SK-N-SH (cell line): Measurements from ENCODE around the gene PTGFR. TPM values are rescaled to one million over a fixed set of nuclear protein-coding genes. Genes with fewer than 3 reads are reported as not detected.

Experiments used
- CTCF ChIA-PET: fragments of 300-600, 350-600 bp; formaldehyde crosslinking; extraction: SDS; loops from one replicate; lab custom pipeline; 2021; lab: Yijun Ruan, JAX
- POLR2A ChIA-PET: fragments of 350-600 bp; sonication (Branson Sonifier 250); formaldehyde crosslinking; extraction: SDS; loops from one replicate; lab custom pipeline; 2020; ENCODE audit warnings: antibody characterized with exemption, inconsistent platforms; lab: Yijun Ruan, JAX
- DNase-seq: peaks from one replicate; pipeline ENCODE4 v3.0.0; 2012
- H2AFZ ChIP-seq: fragments of 200-600 bp; sonication (generic); 2 replicates; pipeline ENCODE4 v1.8.1; 2016; ENCODE audit warnings: antibody characterized with exemption, mild to moderate bottlenecking, low read depth
- H3F3A ChIP-seq: fragments of 200-600 bp; sonication (generic); replicated peaks from 2 replicates; pipeline ENCODE3; 2016; ENCODE audit warnings: antibody characterized with exemption, mild to moderate bottlenecking; ENCODE audit not compliant: insufficient read depth
- H3K27ac ChIP-seq, 2 experiments: fragments of 200-500 bp in 1 of 2; fragments of 200-600 bp in 1 of 2; sonication (Bioruptor generic) in 1 of 2; sonication (generic), shearing (Covaris generic) in 1 of 2; 2 replicates each; pipeline versions ENCODE4 v1.5.1 to v1.6.1; 2014 to 2016; ENCODE audit warnings: low read depth in 2 of 2, inconsistent platforms in 1 of 2, low read length in 1 of 2, mild to moderate bottlenecking in 1 of 2, mixed read lengths in 1 of 2
- H3K27me3 ChIP-seq: fragments of 200-600 bp; sonication (generic), shearing (Covaris generic); 2 replicates; pipeline ENCODE4 v1.6.1; 2016; ENCODE audit warnings: mixed run types; ENCODE audit not compliant: insufficient read depth
- H3K36me3 ChIP-seq, 2 experiments: fragments of 200-500 bp in 1 of 2; fragments of 200-600 bp in 1 of 2; sonication (Bioruptor generic) in 1 of 2; sonication (generic) in 1 of 2; replicated peaks in 1 of 2; 2 replicates each; pipeline versions ENCODE3 to v1.5.1; 2014 to 2016; ENCODE audit warnings: low read length in 1 of 2, mild to moderate bottlenecking in 1 of 2; ENCODE audit not compliant: insufficient read depth in 2 of 2, control insufficient read depth in 1 of 2
- H3K4me1 ChIP-seq, 2 experiments: fragments of 200-500 bp in 1 of 2; fragments of 200-600 bp in 1 of 2; sonication (Bioruptor generic) in 1 of 2; sonication (generic), shearing (Covaris generic) in 1 of 2; 2 replicates each; pipeline versions ENCODE4 v1.5.1 to v1.6.1; 2014 to 2016; ENCODE audit warnings: low read depth in 1 of 2, low read length in 1 of 2, mixed run types in 1 of 2; ENCODE audit not compliant: insufficient read depth in 2 of 2, control insufficient read depth in 1 of 2
- H3K4me2 ChIP-seq: fragments of 200-600 bp; sonication (generic), shearing (Covaris generic); 2 replicates; pipeline ENCODE4 v1.6.1; 2017; ENCODE audit warnings: mixed run types
- H3K4me3 ChIP-seq, 2 experiments: fragments of 200-500 bp in 1 of 2; fragments of 200-600 bp in 1 of 2; sonication (Bioruptor generic) in 1 of 2; sonication (generic), shearing (Covaris generic) in 1 of 2; 2 replicates each; pipeline versions ENCODE4 v1.5.1 to v1.8.1; 2014 to 2016; ENCODE audit warnings: low read depth in 2 of 2, inconsistent platforms in 1 of 2, low read length in 1 of 2, mild to moderate bottlenecking in 1 of 2, mixed read lengths in 1 of 2, moderate library complexity in 1 of 2
- H3K79me2 ChIP-seq: fragments of 200-600 bp; sonication (generic); 2 replicates; pipeline ENCODE4 v1.8.1; 2017; ENCODE audit warnings: mild to moderate bottlenecking; ENCODE audit not compliant: insufficient read depth
- H3K9ac ChIP-seq: fragments of 200-600 bp; sonication (generic); 2 replicates; pipeline ENCODE4 v1.6.1; 2017; ENCODE audit warnings: mixed run types
- H3K9me2 ChIP-seq: fragments of 200-600 bp; sonication (generic); 2 replicates; pipeline ENCODE4 v1.6.1; 2017; ENCODE audit warnings: mixed run types
- H3K9me3 ChIP-seq: fragments of 200-600 bp; sonication (generic); 2 replicates; pipeline ENCODE4 v1.6.1; 2017; ENCODE audit warnings: mixed run types, mild to moderate bottlenecking, moderate library complexity
- H4K20me1 ChIP-seq: fragments of 200-600 bp; sonication (generic); 2 replicates; pipeline ENCODE4 v1.6.1; 2017; ENCODE audit warnings: mild to moderate bottlenecking, mixed run types; ENCODE audit not compliant: insufficient read depth
- CHD2 ChIP-seq: fragments of 150-350 bp; IDR thresholded peaks from 2 replicates; pipeline ENCODE4 v1.6.1; 2018; ENCODE audit warnings: low read length; ENCODE audit not compliant: partially characterized antibody
- CTCF ChIP-seq: fragments of 200-600 bp; sonication (generic); IDR thresholded peaks from 2 replicates; pipeline ENCODE4 v1.6.1; 2017; ENCODE audit warnings: antibody characterized with exemption, mild to moderate bottlenecking, moderate library complexity
- ELF1 ChIP-seq: IDR thresholded peaks from 2 replicates; pipeline ENCODE4 v1.4.0; 2012
- EP300 ChIP-seq, 2 experiments: IDR thresholded peaks; 2 replicates each; pipeline versions ENCODE4 v1.4.0 to v1.6.1; 2012; ENCODE audit warnings: borderline replicate concordance in 1 of 2, low read depth in 1 of 2, low read length in 1 of 2
- EZH2phosphoT487 ChIP-seq: fragments of 200-600 bp; sonication (generic); IDR thresholded peaks from 2 replicates; pipeline ENCODE4 v1.6.1; 2017; ENCODE audit warnings: low read depth, mixed run types, mild to moderate bottlenecking, antibody characterized with exemption, moderate library complexity, borderline replicate concordance
- MAX ChIP-seq: IDR thresholded peaks from 2 replicates; pipeline ENCODE4 v1.4.0; 2012; ENCODE audit warnings: low read depth
- NFIC ChIP-seq: IDR thresholded peaks from 2 replicates; pipeline ENCODE4 v1.4.0; 2012; ENCODE audit warnings: borderline replicate concordance
- NRF1 ChIP-seq: IDR thresholded peaks from 2 replicates; pipeline ENCODE4 v1.6.1; 2012; ENCODE audit warnings: low read depth, mild to moderate bottlenecking, low read length
- PBX3 ChIP-seq: IDR thresholded peaks from 2 replicates; pipeline ENCODE4; 2012
- RAD21 ChIP-seq: IDR thresholded peaks from 2 replicates; pipeline ENCODE4 v1.6.1; 2012; ENCODE audit warnings: mild to moderate bottlenecking, low read length
- REST ChIP-seq: IDR thresholded peaks from 2 replicates; pipeline ENCODE4 v1.6.1; 2012; ENCODE audit warnings: mild to moderate bottlenecking, low read depth, low read length, moderate library complexity
- RFX5 ChIP-seq: IDR thresholded peaks from 2 replicates; pipeline ENCODE4 v1.6.1; 2012; ENCODE audit warnings: mild to moderate bottlenecking, improper control_type of control experiment, low read length
- SIN3A ChIP-seq: IDR thresholded peaks from 2 replicates; pipeline ENCODE4 v1.6.1; 2012; ENCODE audit warnings: low read depth, mild to moderate bottlenecking, low read length, moderate library complexity, borderline replicate concordance
- SMC3 ChIP-seq: IDR thresholded peaks from 2 replicates; pipeline ENCODE4 v1.6.1; 2012; ENCODE audit warnings: low read depth, low read length, improper control_type of control experiment
- TEAD4 ChIP-seq: IDR thresholded peaks from 2 replicates; pipeline ENCODE4 v1.4.0; 2012; ENCODE audit warnings: mild to moderate bottlenecking, borderline replicate concordance; ENCODE audit not compliant: insufficient read depth
- USF1 ChIP-seq: IDR thresholded peaks from 2 replicates; pipeline ENCODE4 v1.4.0; 2012; ENCODE audit warnings: low read depth, borderline replicate concordance
- USF2 ChIP-seq: fragments of 150-350 bp; IDR thresholded peaks from 2 replicates; pipeline ENCODE4 v1.6.1; 2017; ENCODE audit warnings: antibody characterized with exemption, low read length, low read depth, borderline replicate concordance
- WGBS: methylation state at CpG from one replicate; pipeline ENCODE4 v1.1.6; 2017; ENCODE audit warnings: low lambda C conversion rate; 5-methylcytosine and 5-hydroxymethylcytosine counted together
- polyA plus RNA-seq, 3 experiments: library from polyadenylated mRNA; depleted of rRNA; stranded (reverse); fragments of >200 nt; gene quantifications; 2 replicates each; pipeline ENCODE4 v1.2.3, GENCODE V29; 2012

The PTGFR gene
- polyA plus RNA-seq, 1 of the 3 experiments (the other 2 are of a cell fraction) = 2.2 TPM

GRCh38 chr1:78540048-78540447 is 49.3 kb downstream of the PTGFR start:
- Histone ChIP-seq H4K20me1 (no peaks in the 10 kb centered on the region), H3K9me3 (no peaks in the 10 kb centered on the region), H3K9me2 (no peaks in the 10 kb centered on the region), H3K9ac (no peak overlapping the region), H3K79me2 (no peaks in the 10 kb centered on the region), H2AFZ (no peak overlapping the region), H3K36me3 (peaks cover 3 to 11% of the 10 kb centered on the region in 2 experiments), H3K4me3 (no peak overlapping the region), H3F3A (peaks cover 7% of the 10 kb centered on the region), H3K4me2 (no peak overlapping the region), H3K27me3 (no peaks in the 10 kb centered on the region), H3K4me1 (0 out of 4 replicates have a peak, but pooled peaks cover 0 to 12% of the 10 kb centered on the region in 2 experiments), H3K27ac (no peak overlapping the region)
- POLR2A ChIA-PET = no interaction called here
- no peak for DNase-seq
- CTCF ChIA-PET = no interaction called here
- TF ChIP-seq PBX3 = no peak
- TF ChIP-seq TEAD4 = no peak
- no peak for TF ChIP-seq CTCF
- WGBS = 36% methylated on average over 2 of the region's 2 CpGs

GRCh38 chr1:78541479-78541878 is 50.7 kb downstream of the PTGFR start:
- Histone ChIP-seq H4K20me1 (no peaks in the 10 kb centered on the region), H3K27ac (no peak overlapping the region), H3K9me3 (no peaks in the 10 kb centered on the region), H3K4me1 (0 out of 4 replicates have a peak, but pooled peaks cover 0 to 8% of the 10 kb centered on the region in 2 experiments), H3K36me3 (peaks cover 3 to 11% of the 10 kb centered on the region in 2 experiments), H3K9ac (no peak overlapping the region), H2AFZ (no peak overlapping the region), H3K9me2 (no peaks in the 10 kb centered on the region), H3K79me2 (no peaks in the 10 kb centered on the region), H3K27me3 (no peaks in the 10 kb centered on the region), H3K4me3 (no peak overlapping the region), H3F3A (peaks cover under 1% of the 10 kb centered on the region), H3K4me2 (no peak overlapping the region)
- POLR2A ChIA-PET = no interaction called here
- DNase-seq = no peak
- CTCF ChIA-PET = interaction anchor here (1.0 to 1.2 kb wide), 2 partner anchors 12 to 66 kb away, joined by 3 read pairs; no protein-coding TSS in a partner anchor
- TF ChIP-seq REST (no peak), USF1 (no peak), RFX5 (no peak), RAD21 (no peak), ELF1 (no peak), EP300 (IDR thresholded peaks at IDR 0.05; ENCODE audit: borderline replicate concordance in 1 of 2, low read depth in 1 of 2, low read length in 1 of 2) (no peak), TEAD4 (no peak), USF2 (no peak), SIN3A (no peak), EZH2phosphoT487 (no peak), PBX3 (no peak), NRF1 (no peak), CHD2 (no peak), MAX (no peak), NFIC (no peak), SMC3 (no peak)
